Lung (tissue), 12 donors: ENCODE data around the gene CSHL1. TPM values are rescaled to one million over a fixed set of nuclear protein-coding genes. Genes with fewer than 3 reads are reported as not detected.
"Not testable (repeated sequence)": the region's sequence is repeated elsewhere in the genome, so short reads cannot be mapped to it uniquely, and the experiment has no call there.

Experiments used
- ATAC-seq: fragments of 200-7000 bp; cut with Tn5 transposase; one replicate; pipeline ENCODE4 v1.9.1; 2020; ENCODE audit warnings: moderate number of reproducible peaks; ENCODE audit not compliant: insufficient read depth, low FRiP score
- DNase-seq, 3 donors: peaks; one replicate each; pipeline ENCODE4 v3.0.0-alpha.2; 2013 to 2017
- H3K27ac ChIP-seq, 2 donors: one replicate each; pipeline ENCODE4 v1.5.1; 2013; ENCODE audit warnings: mild to moderate bottlenecking in 2 of 2, moderate library complexity in 2 of 2, control low read depth in 1 of 2, inconsistent platforms in 1 of 2, low read depth in 1 of 2, low read length in 1 of 2
- H3K27me3 ChIP-seq, 3 donors: one replicate each; pipeline ENCODE4 v1.5.1; 2013; ENCODE audit warnings: low read length in 2 of 3; ENCODE audit not compliant: control insufficient read depth in 3 of 3, insufficient read depth in 3 of 3
- H3K36me3 ChIP-seq, 4 donors: one replicate each; pipeline ENCODE4 v1.5.1; 2013; ENCODE audit warnings: low read length in 4 of 4, mild to moderate bottlenecking in 1 of 4, moderate library complexity in 1 of 4; ENCODE audit not compliant: control insufficient read depth in 4 of 4, insufficient read depth in 4 of 4
- H3K4me1 ChIP-seq, 5 donors: one replicate each; pipeline ENCODE4 v1.5.1; 2013; ENCODE audit warnings: low read length in 5 of 5, mild to moderate bottlenecking in 2 of 5, moderate library complexity in 1 of 5; ENCODE audit not compliant: control insufficient read depth in 5 of 5, insufficient read depth in 5 of 5
- H3K4me3 ChIP-seq: one replicate; pipeline ENCODE4 v1.5.1; 2013; ENCODE audit warnings: mild to moderate bottlenecking, control low read depth, moderate library complexity
- H3K9ac ChIP-seq, 2 donors: one replicate each; pipeline ENCODE4 v1.5.1; 2013; ENCODE audit warnings: low read length in 2 of 2, control low read depth in 1 of 2; ENCODE audit not compliant: insufficient read depth in 1 of 2
- H3K9me3 ChIP-seq, 4 donors: one replicate each; pipeline ENCODE4 v1.5.1; 2013; ENCODE audit warnings: low read length in 3 of 4, mild to moderate bottlenecking in 1 of 4, moderate library complexity in 1 of 4; ENCODE audit not compliant: control insufficient read depth in 4 of 4, insufficient read depth in 3 of 4
- CTCF ChIP-seq: IDR thresholded peaks from 2 replicates; pipeline ENCODE4 v1.5.1; 2012; ENCODE audit warnings: mild to moderate bottlenecking; ENCODE audit errors: control extremely low read depth, extremely low read depth
- WGBS, 2 donors: extraction: QIAGEN DNeasy Blood & Tissue Kit; methylation state at CpG; one replicate each; pipeline ENCODE4 v1.1.7; 2013; 5-methylcytosine and 5-hydroxymethylcytosine counted together
- polyA plus RNA-seq, 2 donors: library from polyadenylated mRNA; stranded (reverse); fragments of 200-250 nt; gene quantifications; one replicate each; pipeline ENCODE4 v1.2.1, GENCODE V29; 2013
- total RNA-seq, 2 donors: library from RNA; depleted of rRNA in 1 of 2; stranded (reverse); fragments of >200 nt in 1 of 2; gene quantifications; one replicate each; pipeline ENCODE4 v1.2.1, GENCODE V29; 2014 to 2021
- donor health status: control.
- donor health status: control.
- donor health status: Bipolar disorder and iron deficiency.
- donor health status: healthy.
- donor health status: DM: yes; HTN: yes; CAD: no.

The CSHL1 gene
- total and polyA plus RNA-seq, 4 donors: not detected

- ATAC-seq (no peak), DNase-seq (no peak)
- 93 to 96% methylated on average over 2 of the region's 2 CpGs for WGBS, 2 donors
- peaks cover 0 to 5% (median 0%) of the 10 kb centered on the region in 5 donors for H3K4me1 ChIP-seq
- no peak overlapping the region for H3K4me3 ChIP-seq
- no peaks in the 10 kb centered on the region for H3K9me3 ChIP-seq
- no peaks in the 10 kb centered on the region for H3K27me3 ChIP-seq
- no peak for TF ChIP-seq CTCF
- no peak overlapping the region for H3K9ac ChIP-seq
- no peak overlapping the region for H3K27ac ChIP-seq
- no peaks in the 10 kb centered on the region for H3K36me3 ChIP-seq
Observed at GRCh38 chr17:63926164-63926563, 15.1 kb upstream of the CSHL1 start.

- WGBS, 2 donors: 73 to 77% methylated on average over 5 of the region's 5 CpGs
- no peaks in the 10 kb centered on the region for H3K36me3 ChIP-seq
- no peak for TF ChIP-seq CTCF
- no peaks in the 10 kb centered on the region for H3K9me3 ChIP-seq
- ATAC-seq (no peak), DNase-seq (no peak)
- no peaks in the 10 kb centered on the region for H3K4me1 ChIP-seq
- H3K4me3 ChIP-seq: no peak overlapping the region
- no peak overlapping the region for H3K27ac ChIP-seq
- no peak overlapping the region for H3K9ac ChIP-seq
- H3K27me3 ChIP-seq: no peaks in the 10 kb centered on the region
Observed at GRCh38 chr17:63925615-63926014, 14.6 kb upstream of the CSHL1 start.

GRCh38 chr17:63922402-63922801 lies 11.3 kb upstream of the CSHL1 start:
- not testable (repeated sequence) for H3K4me1 ChIP-seq, H3K27me3 ChIP-seq, H3K4me3 ChIP-seq, H3K36me3 ChIP-seq, H3K27ac ChIP-seq, H3K9ac ChIP-seq, H3K9me3 ChIP-seq, ATAC-seq, DNase-seq
- WGBS, 2 donors: 61 to 66% methylated on average over 9 of the region's 9 CpGs

GRCh38 chr17:63920779-63921178 lies 9.7 kb upstream of the CSHL1 start:
- ATAC-seq, H3K27me3 ChIP-seq, H3K36me3 ChIP-seq, H3K9ac ChIP-seq, H3K27ac ChIP-seq, H3K4me1 ChIP-seq, H3K4me3 ChIP-seq, H3K9me3 ChIP-seq, DNase-seq: not testable (repeated sequence)
- 85 to 91% methylated on average over 5 of the region's 5 CpGs for WGBS, 2 donors

- not testable (repeated sequence) for H3K4me3 ChIP-seq, DNase-seq, H3K9ac ChIP-seq, ATAC-seq, H3K36me3 ChIP-seq, H3K27me3 ChIP-seq, H3K9me3 ChIP-seq, H3K4me1 ChIP-seq, H3K27ac ChIP-seq
- WGBS, 2 donors: 85 to 91% methylated on average over 6 of the region's 6 CpGs
Observed at GRCh38 chr17:63920050-63920449, 9.0 kb upstream of the CSHL1 start.
